ENCODE measurements around the gene MYH4.

The MYH4 gene

GRCh38 chr17:10447026-10447931 is 22.1 kb downstream of the MYH4 start:
- Mint-ChIP-seq H3K4me1 (no peaks in the 10 kb centered on the region), H3K4me3 (no peak overlapping the region), H3K9me3 (no peaks in the 10 kb centered on the region), H3K27ac (no peak overlapping the region), H3K36me3 (no peaks in the 10 kb centered on the region), H3K27me3 (no peaks in the 10 kb centered on the region)
- ATAC-seq: no peak

GRCh38 chr17:10439816-10440215 is 29.5 kb downstream of the MYH4 start:
- Mint-ChIP-seq H3K4me3 (no peak overlapping the region), H3K9me3 (peaks cover 4% of the 10 kb centered on the region), H3K27me3 (peaks cover 22% of the 10 kb centered on the region), H3K36me3 (no peaks in the 10 kb centered on the region), H3K27ac (no peak overlapping the region), H3K4me1 (no peaks in the 10 kb centered on the region)
- ATAC-seq: no peak

GRCh38 chr17:10435096-10435495 is 34.3 kb downstream of the MYH4 start:
- H3K36me3 Mint-ChIP-seq: no peaks in the 10 kb centered on the region
- H3K4me1 Mint-ChIP-seq: no peaks in the 10 kb centered on the region
- H3K9me3 Mint-ChIP-seq: peaks cover 17% of the 10 kb centered on the region
- no peak overlapping the region for H3K4me3 Mint-ChIP-seq
- ATAC-seq: no peak
- H3K27me3 Mint-ChIP-seq: peaks cover 22% of the 10 kb centered on the region
- no peak overlapping the region for H3K27ac Mint-ChIP-seq

- ATAC-seq: no peak
- no peaks in the 10 kb centered on the region for H3K27me3 Mint-ChIP-seq
- no peak overlapping the region for H3K4me3 Mint-ChIP-seq
- H3K4me1 Mint-ChIP-seq: no peaks in the 10 kb centered on the region
- peaks cover 17% of the 10 kb centered on the region for H3K9me3 Mint-ChIP-seq
- no peaks in the 10 kb centered on the region for H3K36me3 Mint-ChIP-seq
- no peak overlapping the region for H3K27ac Mint-ChIP-seq
Measured at GRCh38 chr17:10429421-10430045, 39.8 kb downstream of the MYH4 start.

DNA sequence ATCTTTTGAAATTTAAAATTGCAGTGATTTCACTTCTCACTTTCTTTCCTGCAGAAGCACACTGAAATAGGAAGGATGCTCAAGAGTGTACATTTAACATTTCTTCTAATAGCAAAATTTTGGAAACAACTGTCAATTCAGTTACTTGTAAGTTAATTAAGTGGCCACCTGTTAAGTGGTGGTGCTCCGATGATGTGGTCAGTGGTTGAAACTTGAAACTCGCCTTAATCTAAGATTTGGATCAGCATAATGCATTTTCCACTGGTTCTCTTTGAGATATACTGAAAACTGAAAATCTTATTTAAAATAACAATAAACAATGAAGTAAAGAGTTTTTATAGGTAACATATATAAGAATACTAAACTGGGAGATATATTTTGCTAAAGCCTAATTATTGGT is 40.6 kb downstream of the MYH4 start:
- H3K27ac Mint-ChIP-seq: no peak overlapping the region
- no peak overlapping the region for H3K4me3 Mint-ChIP-seq
- no peak for ATAC-seq
- no peaks in the 10 kb centered on the region for H3K27me3 Mint-ChIP-seq
- H3K9me3 Mint-ChIP-seq: peaks cover 15% of the 10 kb centered on the region
- H3K36me3 Mint-ChIP-seq: no peaks in the 10 kb centered on the region
- no peaks in the 10 kb centered on the region for H3K4me1 Mint-ChIP-seq

- H3K4me1 Mint-ChIP-seq: no peaks in the 10 kb centered on the region
- H3K27ac Mint-ChIP-seq: no peak within 1 kb of the TSS
- no peak for ATAC-seq
- no peak within 1 kb of the TSS for H3K4me3 Mint-ChIP-seq
- no peaks in the 10 kb centered on the region for H3K36me3 Mint-ChIP-seq
- H3K27me3 Mint-ChIP-seq: no peaks in the 10 kb centered on the region
- H3K9me3 Mint-ChIP-seq: peaks cover 3% of the 10 kb centered on the region
Measured at GRCh38 chr17:10421900-10422542, 47.3 kb downstream of the MYH4 start, which contains the start of gene MYH8. TSS of gene MYH8 (minus strand) at chr17:10421950. CDS start at chr17:10420227, 1,723 bp downstream.

DNA sequence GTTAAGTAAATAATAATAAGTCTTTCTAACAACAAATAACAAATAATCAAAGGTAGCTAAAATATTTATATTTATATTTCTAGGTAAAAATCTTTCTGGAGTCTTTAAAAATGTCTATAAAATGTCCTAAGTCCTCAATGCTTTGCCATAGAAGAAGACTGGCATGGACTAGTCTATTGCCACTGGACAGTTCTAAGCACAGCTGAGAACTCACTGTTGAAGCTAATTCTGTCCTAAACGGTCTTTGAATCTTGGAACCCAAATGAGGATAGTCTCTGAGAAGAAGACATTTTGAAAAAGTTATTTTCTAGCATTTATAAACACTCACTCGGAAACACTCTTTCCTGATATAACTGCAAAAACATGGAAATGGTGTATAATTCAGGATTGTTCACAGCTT is 48.1 kb downstream of the MYH4 start:
- no peaks in the 10 kb centered on the region for H3K4me1 Mint-ChIP-seq
- H3K27me3 Mint-ChIP-seq: no peaks in the 10 kb centered on the region
- no peak for ATAC-seq
- H3K27ac Mint-ChIP-seq: no peak overlapping the region
- H3K4me3 Mint-ChIP-seq: no peak overlapping the region
- H3K36me3 Mint-ChIP-seq: no peaks in the 10 kb centered on the region
- H3K9me3 Mint-ChIP-seq: peaks cover 3% of the 10 kb centered on the region

DNA sequence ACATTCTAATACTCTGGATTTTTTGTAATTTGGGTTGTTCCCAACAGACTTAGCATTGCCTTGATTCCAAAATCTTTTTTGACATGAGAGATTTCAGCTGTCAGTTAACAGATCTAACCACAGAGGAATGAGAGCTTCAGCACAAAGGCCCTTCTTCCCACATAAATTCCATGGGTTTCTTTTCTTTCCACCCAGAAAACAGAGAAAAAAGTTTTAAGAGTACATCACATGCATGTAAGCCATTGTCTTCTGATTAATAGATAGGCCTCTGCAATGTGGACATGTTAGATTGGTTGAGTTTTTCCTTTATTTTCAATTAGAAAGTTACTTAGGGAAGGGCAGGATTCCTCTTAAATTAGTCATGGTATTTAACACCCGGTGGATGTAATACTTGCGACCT is 48.5 kb downstream of the MYH4 start:
- H3K4me1 Mint-ChIP-seq: no peaks in the 10 kb centered on the region
- H3K9me3 Mint-ChIP-seq: peaks cover 3% of the 10 kb centered on the region
- H3K27ac Mint-ChIP-seq: no peak overlapping the region
- no peaks in the 10 kb centered on the region for H3K36me3 Mint-ChIP-seq
- ATAC-seq: no peak
- H3K4me3 Mint-ChIP-seq: no peak overlapping the region
- H3K27me3 Mint-ChIP-seq: no peaks in the 10 kb centered on the region

GRCh38 chr17:10417431-10417830 is 51.9 kb downstream of the MYH4 start:
- ATAC-seq: no peak
- H3K4me3 Mint-ChIP-seq: no peak overlapping the region
- H3K9me3 Mint-ChIP-seq: no peaks in the 10 kb centered on the region
- H3K27me3 Mint-ChIP-seq: no peaks in the 10 kb centered on the region
- H3K36me3 Mint-ChIP-seq: no peaks in the 10 kb centered on the region
- H3K4me1 Mint-ChIP-seq: no peaks in the 10 kb centered on the region
- H3K27ac Mint-ChIP-seq: no peak overlapping the region

DNA sequence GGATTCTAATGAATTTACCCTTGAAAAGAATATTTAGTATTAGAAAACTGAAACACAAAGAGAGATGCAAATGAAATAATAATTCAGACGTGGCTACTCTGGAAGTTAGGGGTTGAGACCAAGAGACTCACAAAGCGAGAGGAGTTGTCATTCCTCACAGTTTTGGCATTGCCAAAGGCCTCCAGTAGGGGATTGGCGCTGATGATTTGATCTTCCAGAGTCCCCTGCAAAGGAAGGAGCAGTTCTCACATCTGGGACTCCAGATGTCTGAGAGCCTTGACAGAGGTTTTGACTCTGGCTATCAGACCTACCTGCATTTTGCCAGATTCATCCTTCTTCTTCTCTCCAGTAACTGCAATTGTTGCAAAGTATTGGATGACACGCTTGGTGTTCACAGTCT is 54.2 kb downstream of the MYH4 start:
- Mint-ChIP-seq H3K4me1 (no peaks in the 10 kb centered on the region), H3K27me3 (no peaks in the 10 kb centered on the region), H3K27ac (no peak overlapping the region), H3K36me3 (no peaks in the 10 kb centered on the region), H3K4me3 (no peak overlapping the region), H3K9me3 (no peaks in the 10 kb centered on the region)
- ATAC-seq: no peak

DNA sequence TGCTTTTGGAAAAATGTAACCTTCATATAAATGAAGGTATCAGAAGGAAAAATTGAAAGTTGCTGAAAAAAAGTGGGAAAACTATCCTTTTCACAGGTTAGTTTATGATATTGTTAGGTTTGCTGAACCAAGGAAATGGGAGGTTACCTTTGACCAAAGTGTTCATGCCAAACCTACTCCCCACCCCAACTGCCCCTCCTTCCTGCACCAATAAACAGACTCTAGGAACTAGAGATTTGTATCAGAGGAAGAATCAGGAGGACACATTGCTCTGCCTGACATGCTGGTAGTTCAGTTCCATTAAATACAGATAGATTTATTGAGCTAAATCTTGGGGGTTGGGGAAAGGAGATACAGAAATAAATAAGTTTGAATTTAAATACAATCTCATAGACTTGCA is 65.8 kb downstream of the MYH4 start:
- no peaks in the 10 kb centered on the region for H3K36me3 Mint-ChIP-seq
- no peaks in the 10 kb centered on the region for H3K27me3 Mint-ChIP-seq
- H3K9me3 Mint-ChIP-seq: no peaks in the 10 kb centered on the region
- no peaks in the 10 kb centered on the region for H3K4me1 Mint-ChIP-seq
- H3K27ac Mint-ChIP-seq: no peak overlapping the region
- H3K4me3 Mint-ChIP-seq: no peak overlapping the region
- no peak for ATAC-seq

GRCh38 chr17:10398352-10398751 is 71.0 kb downstream of the MYH4 start:
- no peaks in the 10 kb centered on the region for H3K27me3 Mint-ChIP-seq
- no peak for ATAC-seq
- no peaks in the 10 kb centered on the region for H3K4me1 Mint-ChIP-seq
- H3K9me3 Mint-ChIP-seq: no peaks in the 10 kb centered on the region
- H3K36me3 Mint-ChIP-seq: no peaks in the 10 kb centered on the region
- no peak overlapping the region for H3K27ac Mint-ChIP-seq
- H3K4me3 Mint-ChIP-seq: no peak overlapping the region

GRCh38 chr17:10396524-10397163 is 72.7 kb downstream of the MYH4 start:
- H3K4me1 Mint-ChIP-seq: no peaks in the 10 kb centered on the region
- H3K4me3 Mint-ChIP-seq: no peak overlapping the region
- H3K27me3 Mint-ChIP-seq: no peaks in the 10 kb centered on the region
- no peak overlapping the region for H3K27ac Mint-ChIP-seq
- H3K9me3 Mint-ChIP-seq: no peaks in the 10 kb centered on the region
- no peaks in the 10 kb centered on the region for H3K36me3 Mint-ChIP-seq
- no peak for ATAC-seq

- Mint-ChIP-seq H3K4me1 (no peaks in the 10 kb centered on the region), H3K4me3 (no peak overlapping the region), H3K9me3 (no peaks in the 10 kb centered on the region), H3K27ac (no peak overlapping the region), H3K27me3 (no peaks in the 10 kb centered on the region), H3K36me3 (no peaks in the 10 kb centered on the region)
- ATAC-seq: no peak
Measured at GRCh38 chr17:10394201-10394887, 75.0 kb downstream of the MYH4 start.
